Calu3 (cell line): ENCODE results near the gene ZIC4. TPM values are rescaled to one million over a fixed set of nuclear protein-coding genes. Genes with fewer than 3 reads are reported as not detected.

Experiments used
- BruUV-seq: library from RNA; stranded (reverse); fragments of 400-500 nt; replicated peaks from 2 replicates; lab custom pipeline; 2021; lab: Mats Ljungman, UMichigan
- CTCF ChIA-PET: fragments of 300-600 bp; sonication (Branson Sonifier 250); formaldehyde crosslinking; loops from one replicate; lab custom pipeline; 2022; ENCODE audit warnings: antibody characterized with exemption; lab: Charles Lee
- DNase-seq: peaks from one replicate; pipeline ENCODE4 v3.0.0; 2022
- H3K27ac Mint-ChIP-seq: one replicate; pipeline ENCODE4 v1.8.0; 2022; ENCODE audit warnings: mixed read lengths; ENCODE audit not compliant: unreplicated experiment
- H3K27me3 Mint-ChIP-seq: one replicate; pipeline ENCODE4 v1.8.0; 2022; ENCODE audit warnings: mixed read lengths; ENCODE audit not compliant: unreplicated experiment
- H3K36me3 Mint-ChIP-seq: one replicate; pipeline ENCODE4 v1.8.0; 2022; ENCODE audit warnings: mild to moderate bottlenecking, moderate library complexity, mixed read lengths; ENCODE audit not compliant: insufficient read depth, unreplicated experiment
- H3K4me1 Mint-ChIP-seq: one replicate; pipeline ENCODE4 v1.8.0; 2022; ENCODE audit warnings: mild to moderate bottlenecking, low read depth, mixed read lengths; ENCODE audit not compliant: unreplicated experiment
- H3K4me3 Mint-ChIP-seq: one replicate; pipeline ENCODE4 v1.8.0; 2022; ENCODE audit warnings: mild to moderate bottlenecking, low read depth, moderate library complexity, mixed read lengths; ENCODE audit not compliant: unreplicated experiment
- H3K9me3 Mint-ChIP-seq: one replicate; pipeline ENCODE4 v1.8.0; 2022; ENCODE audit warnings: low read depth, mixed read lengths; ENCODE audit not compliant: unreplicated experiment
- CTCF ChIP-seq: fragments of 200-600 bp; IDR thresholded peaks from one replicate; pipeline ENCODE4 v1.8.0; 2022; ENCODE audit warnings: antibody characterized with exemption; ENCODE audit not compliant: unreplicated experiment
- intact Hi-C: fragments of 100-400 bp; cut with micrococcal nuclease; formaldehyde crosslinking; loops from one replicate; pipeline ENCODE4 v1.10.0; 2022; ENCODE audit not compliant: unreplicated experiment
- total RNA-seq: library from RNA; stranded (reverse); gene quantifications from 2 replicates; pipeline ENCODE4 v1.2.3, GENCODE V29; 2022

The ZIC4 gene
- total RNA-seq, 1 experiment from 2014 or later: not detected

GRCh38 chr3:147419781-147420224 is 13.5 kb upstream of the ZIC4 start:
- no TSS peak for BruUV-seq
- H3K4me1 Mint-ChIP-seq: no peaks in the 10 kb centered on the region
- no peak for DNase-seq
- peaks cover 6% of the 10 kb centered on the region for H3K9me3 Mint-ChIP-seq
- no peak for TF ChIP-seq CTCF
- intact Hi-C loops: loop anchor here (5.0 kb wide), 1 partner anchor 197 kb away; no protein-coding TSS in a partner anchor
- H3K4me3 Mint-ChIP-seq: no peak overlapping the region
- CTCF ChIA-PET: no interaction called here
- H3K36me3 Mint-ChIP-seq: no peaks in the 10 kb centered on the region
- H3K27me3 Mint-ChIP-seq: no peaks in the 10 kb centered on the region
- no peak overlapping the region for H3K27ac Mint-ChIP-seq

- intact Hi-C loops: loop anchor here (5.0 kb wide), 1 partner anchor 198 kb away; no protein-coding TSS in a partner anchor
- Mint-ChIP-seq H3K27ac (no peak overlapping the region), H3K27me3 (no peaks in the 10 kb centered on the region), H3K4me3 (no peak overlapping the region), H3K36me3 (no peaks in the 10 kb centered on the region), H3K4me1 (no peaks in the 10 kb centered on the region), H3K9me3 (peaks cover 6% of the 10 kb centered on the region)
- CTCF ChIA-PET: no interaction called here
- DNase-seq: no peak
- no TSS peak for BruUV-seq
- no peak for TF ChIP-seq CTCF
These were observed 12.7 kb upstream of the ZIC4 start for GRCh38 chr3:147418808-147419701.

GRCh38 chr3:147418371-147418781 is 12.0 kb upstream of the ZIC4 start:
- intact Hi-C loops: loop anchor here (5.0 kb wide), 1 partner anchor 199 kb away; no protein-coding TSS in a partner anchor
- no peak for DNase-seq
- Mint-ChIP-seq H3K4me3 (no peak overlapping the region), H3K36me3 (peaks cover 4% of the 10 kb centered on the region), H3K27ac (no peak overlapping the region), H3K4me1 (no peaks in the 10 kb centered on the region), H3K27me3 (no peaks in the 10 kb centered on the region), H3K9me3 (peaks cover 7% of the 10 kb centered on the region)
- BruUV-seq: no TSS peak
- TF ChIP-seq CTCF: no peak
- CTCF ChIA-PET: interaction anchor here (0.8 kb wide), 1 partner anchor 12 kb away, joined by 3 read pairs; no protein-coding TSS in a partner anchor

GRCh38 chr3:147417551-147418295 is 11.4 kb upstream of the ZIC4 start:
- Mint-ChIP-seq H3K4me1 (no peaks in the 10 kb centered on the region), H3K9me3 (peaks cover 9% of the 10 kb centered on the region), H3K27ac (no peak overlapping the region), H3K36me3 (peaks cover 7% of the 10 kb centered on the region), H3K27me3 (no peaks in the 10 kb centered on the region), H3K4me3 (no peak overlapping the region)
- intact Hi-C loops: loop anchor here (5.0 kb wide), 1 partner anchor 200 kb away; no protein-coding TSS in a partner anchor
- TF ChIP-seq CTCF: no peak
- no peak for DNase-seq
- CTCF ChIA-PET: interaction anchor here (0.6 to 0.8 kb wide), 2 partner anchors 13 to 1103 kb away, joined by 3 read pairs; no protein-coding TSS in a partner anchor
- BruUV-seq: no TSS peak
